HG02970 (cell line): ENCODE results near the gene KCND2.
"Not testable (repeated sequence)": the region's sequence is repeated elsewhere in the genome, so short reads cannot be mapped to it uniquely, and the experiment has no call there.

Experiments
- ATAC-seq: cut with Tn5 transposase; IDR thresholded peaks from one replicate; pipeline ENCODE4 v1.9.1; 2021; ENCODE audit warnings: mild to moderate bottlenecking, moderate library complexity, moderate number of reproducible peaks; ENCODE audit not compliant: unreplicated experiment, low FRiP score

Gene KCND2

GRCh38 chr7:120731271-120731670, 458.3 kb downstream of the KCND2 start:
- no peak for ATAC-seq

- no peak for ATAC-seq
Measured at GRCh38 chr7:120732256-120732655, 459.3 kb downstream of the KCND2 start.

- ATAC-seq: no peak
Measured at GRCh38 chr7:120733143-120733542, 460.2 kb downstream of the KCND2 start.

GRCh38 chr7:120733835-120734234, 460.9 kb downstream of the KCND2 start:
- ATAC-seq: no peak

GRCh38 chr7:120735791-120736190, 462.8 kb downstream of the KCND2 start:
- ATAC-seq: no peak

- ATAC-seq: no peak
Measured at GRCh38 chr7:120738816-120739215, 465.8 kb downstream of the KCND2 start.

- no peak for ATAC-seq
Measured at GRCh38 chr7:120740348-120740747, 467.4 kb downstream of the KCND2 start.

GRCh38 chr7:120741371-120742042, 468.5 kb downstream of the KCND2 start:
- no peak for ATAC-seq

- ATAC-seq: no peak
Measured at GRCh38 chr7:120742372-120742771, 469.4 kb downstream of the KCND2 start.

GRCh38 chr7:120743128-120743527, 470.2 kb downstream of the KCND2 start:
- ATAC-seq: no peak

GRCh38 chr7:120760050-120760449, 487.1 kb downstream of the KCND2 start:
- ATAC-seq: no peak

GRCh38 chr7:120760851-120761250, 487.9 kb downstream of the KCND2 start:
- no peak for ATAC-seq

- ATAC-seq: no peak
Measured at GRCh38 chr7:120770206-120770605, 497.2 kb downstream of the KCND2 start.

GRCh38 chr7:120774481-120774880, 501.5 kb downstream of the KCND2 start:
- no peak for ATAC-seq

GRCh38 chr7:120775755-120776154, 502.8 kb downstream of the KCND2 start:
- ATAC-seq: no peak

GRCh38 chr7:120779078-120779477, 506.1 kb downstream of the KCND2 start:
- not testable (repeated sequence) for ATAC-seq

GRCh38 chr7:120780451-120780850, 507.5 kb downstream of the KCND2 start:
- not testable (repeated sequence) for ATAC-seq

GRCh38 chr7:120780938-120781337, 508.0 kb downstream of the KCND2 start:
- no peak for ATAC-seq

- ATAC-seq: not testable (repeated sequence)
Measured at GRCh38 chr7:120781924-120782323, 508.9 kb downstream of the KCND2 start.

GRCh38 chr7:120783273-120783672, 510.3 kb downstream of the KCND2 start:
- no peak for ATAC-seq

GRCh38 chr7:120783721-120784120, 510.7 kb downstream of the KCND2 start:
- no peak for ATAC-seq

GRCh38 chr7:120785095-120785494, 512.1 kb downstream of the KCND2 start:
- ATAC-seq: no peak
